Germinal center (tissue), 1 donor: ENCODE data around the gene WASHC4.

Experiments used
- DNase-seq: peaks from one replicate; pipeline ENCODE4 v3.0.0; 2012; ENCODE audit warnings: mixed read lengths, low spot score

The WASHC4 gene, protein sequence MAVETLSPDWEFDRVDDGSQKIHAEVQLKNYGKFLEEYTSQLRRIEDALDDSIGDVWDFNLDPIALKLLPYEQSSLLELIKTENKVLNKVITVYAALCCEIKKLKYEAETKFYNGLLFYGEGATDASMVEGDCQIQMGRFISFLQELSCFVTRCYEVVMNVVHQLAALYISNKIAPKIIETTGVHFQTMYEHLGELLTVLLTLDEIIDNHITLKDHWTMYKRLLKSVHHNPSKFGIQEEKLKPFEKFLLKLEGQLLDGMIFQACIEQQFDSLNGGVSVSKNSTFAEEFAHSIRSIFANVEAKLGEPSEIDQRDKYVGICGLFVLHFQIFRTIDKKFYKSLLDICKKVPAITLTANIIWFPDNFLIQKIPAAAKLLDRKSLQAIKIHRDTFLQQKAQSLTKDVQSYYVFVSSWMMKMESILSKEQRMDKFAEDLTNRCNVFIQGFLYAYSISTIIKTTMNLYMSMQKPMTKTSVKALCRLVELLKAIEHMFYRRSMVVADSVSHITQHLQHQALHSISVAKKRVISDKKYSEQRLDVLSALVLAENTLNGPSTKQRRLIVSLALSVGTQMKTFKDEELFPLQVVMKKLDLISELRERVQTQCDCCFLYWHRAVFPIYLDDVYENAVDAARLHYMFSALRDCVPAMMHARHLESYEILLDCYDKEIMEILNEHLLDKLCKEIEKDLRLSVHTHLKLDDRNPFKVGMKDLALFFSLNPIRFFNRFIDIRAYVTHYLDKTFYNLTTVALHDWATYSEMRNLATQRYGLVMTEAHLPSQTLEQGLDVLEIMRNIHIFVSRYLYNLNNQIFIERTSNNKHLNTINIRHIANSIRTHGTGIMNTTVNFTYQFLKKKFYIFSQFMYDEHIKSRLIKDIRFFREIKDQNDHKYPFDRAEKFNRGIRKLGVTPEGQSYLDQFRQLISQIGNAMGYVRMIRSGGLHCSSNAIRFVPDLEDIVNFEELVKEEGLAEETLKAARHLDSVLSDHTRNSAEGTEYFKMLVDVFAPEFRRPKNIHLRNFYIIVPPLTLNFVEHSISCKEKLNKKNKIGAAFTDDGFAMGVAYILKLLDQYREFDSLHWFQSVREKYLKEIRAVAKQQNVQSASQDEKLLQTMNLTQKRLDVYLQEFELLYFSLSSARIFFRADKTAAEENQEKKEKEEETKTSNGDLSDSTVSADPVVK

GRCh38 chr12:105107494-105108371, at the start of gene WASHC4:
WASHC4 (plus strand) TSS chr12:105107731; CDS start chr12:105107801, 70 bp downstream.
- DNase-seq: peak; percentile 97

DNA sequence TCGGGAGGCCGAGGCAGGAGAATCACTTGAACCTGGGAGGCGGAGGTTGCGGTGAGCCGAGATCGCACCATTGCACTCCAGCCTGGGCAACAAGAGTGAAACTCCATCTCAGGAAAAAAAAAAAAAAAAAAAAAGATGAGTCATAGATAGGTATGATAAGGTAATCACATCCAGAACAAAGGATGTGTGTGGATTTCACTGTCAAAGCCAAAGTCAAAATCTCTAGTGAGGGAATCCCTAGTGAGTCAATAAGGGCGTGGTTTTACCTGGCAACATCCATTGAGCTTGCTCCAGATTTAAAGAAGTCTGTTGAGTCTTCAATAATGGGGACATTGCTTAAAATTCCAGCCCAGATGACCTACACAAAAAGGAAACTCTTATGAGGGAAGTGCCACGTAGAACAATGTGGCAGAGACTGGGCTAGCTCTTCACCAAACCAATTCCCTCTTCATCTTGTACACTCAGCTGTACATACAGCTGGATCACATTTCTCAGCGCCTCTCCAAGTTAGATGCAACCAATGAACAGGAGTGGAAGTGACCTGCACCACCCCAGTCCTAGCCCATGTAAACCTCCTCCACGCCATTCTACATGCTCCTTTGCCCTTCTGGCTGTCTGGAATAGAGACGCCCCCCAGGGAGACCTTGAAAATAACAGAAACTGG, 46.7 kb upstream of the WASHC4 start:
- no peak for DNase-seq

- no peak for DNase-seq
Measured at GRCh38 chr12:105064564-105065178, 42.9 kb upstream of the WASHC4 start.

GRCh38 chr12:105067511-105068031, 40.0 kb upstream of the WASHC4 start:
- DNase-seq: no peak

GRCh38 chr12:105069936-105070702, 37.4 kb upstream of the WASHC4 start:
- peak; percentile 46 for DNase-seq

- no peak for DNase-seq
Measured at GRCh38 chr12:105071981-105072380, 35.5 kb upstream of the WASHC4 start.

GRCh38 chr12:105072888-105073488, 34.5 kb upstream of the WASHC4 start:
- DNase-seq: peak; percentile 51

- no peak for DNase-seq
Measured at GRCh38 chr12:105076098-105076497, 31.4 kb upstream of the WASHC4 start.

DNA sequence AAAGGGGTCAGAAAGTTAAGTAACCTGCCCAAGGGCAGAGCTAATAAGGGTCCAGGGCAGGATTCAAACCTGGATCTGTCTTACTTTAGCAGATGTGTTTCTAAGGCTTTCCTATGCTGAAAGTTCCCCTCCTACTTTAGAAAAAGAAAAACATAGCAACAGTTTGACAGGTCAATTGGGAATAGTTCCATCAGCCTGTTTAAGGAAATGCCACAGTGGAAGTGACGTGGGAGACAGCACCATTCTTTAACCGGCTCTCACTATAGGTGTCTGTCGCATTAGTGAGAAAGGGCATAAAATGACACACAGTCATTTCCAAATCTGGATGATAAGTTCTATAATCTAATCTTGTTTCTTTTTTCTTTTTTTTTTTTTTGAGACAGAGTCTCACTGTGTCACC, 30.6 kb upstream of the WASHC4 start:
- no peak for DNase-seq

DNA sequence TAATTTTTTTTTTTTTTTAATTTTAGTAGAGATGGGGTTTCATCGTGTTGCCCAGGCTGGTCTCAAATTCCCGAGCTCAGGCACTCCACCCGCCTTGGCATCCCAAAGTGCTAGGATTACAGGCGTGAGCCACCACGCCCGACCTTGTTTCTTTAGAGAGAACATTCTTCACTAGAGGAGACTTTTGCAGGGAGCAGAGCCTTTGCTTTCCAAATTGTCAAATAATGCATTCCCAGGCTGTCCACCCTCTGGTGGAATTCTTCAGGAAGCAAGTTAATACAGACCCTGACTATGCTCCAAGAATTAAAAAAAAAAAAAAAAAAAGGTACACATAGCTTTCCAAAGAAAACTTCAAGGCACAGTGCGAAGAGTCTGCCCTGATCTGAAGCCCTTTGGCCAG, 30.1 kb upstream of the WASHC4 start:
- DNase-seq: no peak

DNA sequence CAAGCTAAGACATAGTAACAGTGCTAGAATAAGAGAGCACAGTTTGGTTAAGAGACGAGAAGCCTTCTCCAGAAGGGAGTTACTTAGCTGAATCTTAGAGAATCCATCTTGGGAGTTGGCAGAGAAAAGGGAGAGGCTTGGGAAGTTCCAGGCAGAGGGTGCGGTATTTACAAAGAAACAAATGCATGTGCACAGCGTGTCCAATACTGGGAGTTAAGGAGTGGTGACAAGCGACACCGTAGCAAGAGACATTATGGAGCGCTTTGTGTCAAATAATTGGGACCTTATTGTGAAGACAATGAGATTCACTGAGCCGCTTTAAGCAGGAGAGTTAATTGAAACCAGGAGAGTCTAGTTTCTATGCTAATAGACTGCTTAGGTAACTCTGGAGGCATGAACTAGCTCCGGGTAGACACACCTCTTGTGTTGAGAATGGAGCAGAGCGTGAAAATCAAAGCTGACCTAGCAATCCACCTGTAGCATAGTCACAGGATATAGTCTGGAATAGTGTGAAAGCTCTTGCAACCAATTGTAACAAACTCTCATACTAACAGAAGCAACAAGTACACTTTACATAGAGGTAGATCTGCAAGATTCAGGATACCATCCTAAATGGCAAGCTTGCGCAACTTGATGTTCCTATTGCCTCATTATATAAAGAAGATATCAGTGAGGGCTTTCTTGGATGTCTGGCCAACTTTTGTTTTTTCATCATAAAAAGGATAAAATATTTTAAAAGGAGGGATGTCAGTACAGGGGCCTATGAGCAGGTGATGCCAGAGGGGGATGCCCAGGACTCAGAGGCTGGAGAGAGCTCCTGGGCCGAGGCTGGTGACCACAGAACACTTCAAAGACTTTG, 28.6 kb upstream of the WASHC4 start:
- no peak for DNase-seq

GRCh38 chr12:105083031-105083430, 24.5 kb upstream of the WASHC4 start:
- no peak for DNase-seq

DNA sequence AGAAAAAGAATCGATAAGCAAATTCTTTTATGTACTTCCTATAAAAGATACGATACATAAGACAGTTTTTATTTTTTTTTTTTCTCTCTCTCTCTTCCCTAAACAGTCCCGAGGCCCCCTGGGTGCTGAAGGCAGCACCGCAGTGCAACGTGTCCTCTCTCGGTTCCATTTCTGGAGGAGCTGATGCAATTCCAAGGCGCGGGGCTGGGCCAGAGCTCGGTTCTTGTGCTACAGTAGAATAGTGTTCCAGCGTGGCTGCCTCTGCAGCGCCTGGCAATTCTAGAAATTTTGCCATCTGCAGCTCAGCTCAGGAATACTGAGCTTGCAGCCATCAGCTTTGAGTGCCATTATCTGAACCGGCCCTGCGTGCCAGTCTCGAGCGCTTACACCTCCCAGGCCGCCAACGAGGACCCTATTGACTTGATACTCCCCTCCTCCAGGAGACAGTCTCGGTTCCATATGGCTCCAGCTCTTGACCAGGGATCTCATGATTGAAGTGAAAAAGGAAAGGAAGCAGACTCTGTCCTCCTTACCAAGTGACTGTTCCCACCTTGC, 23.9 kb upstream of the WASHC4 start:
- DNase-seq: no peak

DNA sequence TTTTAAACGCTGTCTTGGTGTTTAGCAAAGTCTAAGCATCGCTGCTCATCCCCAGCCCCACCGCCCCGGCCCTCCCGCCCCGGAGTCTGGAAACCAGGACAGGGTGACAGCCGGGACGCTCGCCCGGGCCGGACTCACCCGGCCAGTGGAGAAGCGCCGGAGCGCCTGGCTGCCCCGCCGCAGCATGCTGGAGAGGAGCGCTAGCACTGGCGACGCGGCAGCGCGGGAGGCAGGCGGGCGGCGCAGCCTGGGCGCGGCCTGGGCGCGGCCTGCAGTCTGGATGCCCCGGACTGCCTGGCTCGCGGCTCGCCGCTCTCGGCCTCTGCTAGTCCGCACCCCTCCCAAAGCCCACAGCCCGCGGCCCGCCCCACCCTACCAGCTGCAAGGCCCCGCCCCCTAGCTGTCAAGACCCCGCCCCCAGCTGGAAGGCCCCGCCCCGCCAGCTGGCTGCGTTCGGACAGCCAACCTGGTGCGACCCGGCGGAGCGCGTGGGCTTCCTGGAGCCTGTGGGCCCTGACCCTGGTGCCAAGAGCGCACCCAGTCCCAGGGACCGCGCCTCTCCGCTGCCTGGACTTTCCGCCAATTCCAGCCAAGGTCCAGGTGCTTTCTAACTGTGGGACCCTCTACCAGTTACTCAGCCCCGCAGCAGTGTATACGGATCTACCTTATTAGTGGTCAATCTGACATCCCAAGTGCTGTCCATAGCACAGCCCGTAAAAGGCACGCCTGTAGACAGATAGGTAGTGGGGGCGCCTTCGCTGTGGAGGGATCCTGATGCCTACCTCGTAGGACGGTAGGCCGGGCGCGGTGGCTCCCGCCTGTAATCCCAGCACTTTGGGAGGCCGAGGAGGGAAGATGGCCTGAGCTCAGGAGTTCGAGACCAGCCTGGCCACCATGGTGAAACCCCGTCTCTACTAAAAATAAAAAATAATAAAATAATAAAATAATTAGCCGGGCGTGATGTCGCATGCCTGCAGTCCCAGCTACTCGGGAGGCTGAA, 23.0 kb upstream of the WASHC4 start, which contains the start of gene ALDH1L2:
ALDH1L2 (minus strand) TSS at position 208 of the 1,000 bp plus-strand sequence; CDS start at position 186, 22 bp downstream.
- peak; percentile 74 for DNase-seq

- no peak for DNase-seq
Measured at GRCh38 chr12:105085501-105085900, 22.0 kb upstream of the WASHC4 start.

DNA sequence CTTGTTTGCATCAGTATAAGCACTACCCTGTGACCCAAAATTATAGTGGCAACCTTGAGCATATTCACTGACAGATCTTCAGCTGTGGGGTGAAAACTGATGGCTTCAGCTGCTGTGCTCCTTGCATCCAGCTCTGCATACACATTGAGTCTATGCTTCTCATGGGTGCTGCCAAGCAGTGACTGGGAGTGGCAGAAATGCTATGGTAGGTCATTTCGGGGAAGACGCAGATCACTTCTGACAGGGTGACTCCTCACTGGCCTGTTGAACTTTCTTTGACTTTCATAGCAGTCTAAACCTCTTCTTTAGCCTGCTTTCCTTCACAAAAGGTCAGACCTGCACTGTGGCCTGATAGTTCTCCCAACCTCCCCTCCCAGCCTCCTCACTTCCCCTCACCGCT, 17.7 kb upstream of the WASHC4 start:
- DNase-seq: no peak
